ENCODE data around the gene PGAP1.

- no peak for TF ChIP-seq CTCF (IDR thresholded peaks at IDR 0.05)
- TF ChIP-seq POLR2A (IDR thresholded peaks at IDR 0.05), result no peak
These were observed 8.9 kb upstream of the PGAP1 start for GRCh38 chr2:196935432-196935831.
